ENCODE results near the gene PCDHA3. TPM values are rescaled to one million over a fixed set of nuclear protein-coding genes. Genes with fewer than 3 reads are reported as not detected.
"Not testable (repeated sequence)": the region's sequence is repeated elsewhere in the genome, so short reads cannot be mapped to it uniquely, and the experiment has no call there.

Gene PCDHA3
- total and polyA plus RNA-seq, 2 of the 13 experiments (the other 11 are each of a cell fraction or from before 2014, with no cell fraction given) = not detected

- POLR2A ChIA-PET; in situ Hi-C loops (cut with HindIII; ENCODE audit: extremely low pct_ligation_motif_present, low pct_unique_long_range_greater_than_20kb); FAIRE-seq: not testable (repeated sequence)
Observed at GRCh38 chr5:140834439-140835008, 33.7 kb downstream of the PCDHA3 start.

More at GRCh38 chr5:140834439-140835008, 33.7 kb downstream of the PCDHA3 start:
- H3K9me3 ChIP-seq (ENCODE audit: low read length); H2AFZ ChIP-seq (ENCODE audit: low read length); H3K27me3 ChIP-seq (ENCODE audit: control insufficient read depth in 1 of 2, insufficient read depth in 2 of 2, low read length in 2 of 2); DNase-seq (ENCODE audit: low spot score); H3K4me1 ChIP-seq (ENCODE audit: insufficient read depth, low read length); H3K36me3 ChIP-seq (replicated peaks in 1 of 2; ENCODE audit: control insufficient read depth in 1 of 2, insufficient read depth in 2 of 2, low read length in 2 of 2); CTCF ChIA-PET (ENCODE audit: low intra/inter-chr PET ratio, low total read pairs); H3K27ac ChIP-seq (ENCODE audit: extremely low read length, insufficient read depth, low read length); H3K79me2 ChIP-seq (ENCODE audit: insufficient read depth, low read length); intact Hi-C loops (cut with micrococcal nuclease; ENCODE audit: unreplicated experiment); H4K20me1 ChIP-seq (ENCODE audit: insufficient read depth, low read length): not testable (repeated sequence)
- TF ChIP-seq ELF3 (CRISPR knock-in tag; IDR thresholded peaks at IDR 0.05) (0 out of 2 replicates have a peak, but pooled peaks have one; percentile 2), HNRNPLL (IDR thresholded peaks at IDR 0.05; ENCODE audit: low read depth, low read length, poor library complexity, severe bottlenecking) (peak; percentile 49), PHF8 (CRISPR knock-in tag; IDR thresholded peaks at IDR 0.05) (0 out of 2 replicates have a peak, but pooled peaks have one; percentile 24), ZNF687 (CRISPR knock-in tag; IDR thresholded peaks at IDR 0.05) (peak; percentile 31; the same call in 1 of the 2 replicates)
- peak overlapping the region; percentile 36; the same call in 1 of the 2 replicates for H3K9ac ChIP-seq (ENCODE audit: insufficient read depth, low read depth, low read length)
- peak overlapping the region; percentile 78 for H3K4me2 ChIP-seq (ENCODE audit: low read depth, low read length)
- ATAC-seq = peak; percentile 78
- TSS peak; percentile 67 for BruUV-seq (replicated peaks)
- H3K4me3 ChIP-seq (replicated peaks in 1 of 3; ENCODE audit: insufficient read depth in 1 of 3, low read depth in 2 of 3, low read length in 3 of 3) = peak overlapping the region; percentile 62 to 68 (median 68)
- 54% methylated on average over 18 of the region's 38 CpGs for WGBS (ENCODE audit: low lambda C conversion rate)
